Measurements from ENCODE around the gene SLC26A6.

DNA sequence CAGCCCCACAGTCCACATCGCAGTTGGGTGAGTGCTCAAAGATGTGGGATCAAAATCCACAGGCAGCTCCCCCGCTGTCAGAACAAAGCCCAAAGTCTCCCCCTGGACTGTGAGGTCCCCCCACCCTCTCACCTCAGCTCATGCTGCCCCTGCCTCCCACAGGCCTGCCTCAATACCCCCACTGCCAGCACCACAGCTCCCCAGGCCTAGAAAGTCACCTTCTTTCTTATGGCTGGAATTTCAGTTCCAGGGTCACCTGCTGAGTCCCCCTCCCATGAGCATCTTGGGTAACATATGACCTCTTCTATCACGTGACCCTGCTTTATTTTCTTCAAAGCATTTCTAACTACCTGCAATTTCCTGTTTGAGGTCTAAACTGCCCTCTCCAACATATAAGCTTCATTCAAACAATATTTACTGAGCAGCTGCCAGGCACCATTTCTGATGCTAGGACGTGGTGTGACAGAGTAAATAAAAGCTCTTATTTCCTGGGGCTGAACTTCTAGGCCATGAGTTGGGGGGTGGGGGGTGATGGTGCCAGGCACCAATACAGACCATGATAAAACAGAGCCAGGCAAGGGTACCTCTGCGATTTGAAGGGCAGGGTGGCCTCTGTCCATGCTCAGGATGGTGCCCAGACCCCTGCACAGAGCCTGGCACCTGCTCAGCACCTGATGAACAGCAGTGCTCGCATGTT lies 11.3 kb downstream of the SLC26A6 start:
- TF ChIP-seq, protein P1, sequence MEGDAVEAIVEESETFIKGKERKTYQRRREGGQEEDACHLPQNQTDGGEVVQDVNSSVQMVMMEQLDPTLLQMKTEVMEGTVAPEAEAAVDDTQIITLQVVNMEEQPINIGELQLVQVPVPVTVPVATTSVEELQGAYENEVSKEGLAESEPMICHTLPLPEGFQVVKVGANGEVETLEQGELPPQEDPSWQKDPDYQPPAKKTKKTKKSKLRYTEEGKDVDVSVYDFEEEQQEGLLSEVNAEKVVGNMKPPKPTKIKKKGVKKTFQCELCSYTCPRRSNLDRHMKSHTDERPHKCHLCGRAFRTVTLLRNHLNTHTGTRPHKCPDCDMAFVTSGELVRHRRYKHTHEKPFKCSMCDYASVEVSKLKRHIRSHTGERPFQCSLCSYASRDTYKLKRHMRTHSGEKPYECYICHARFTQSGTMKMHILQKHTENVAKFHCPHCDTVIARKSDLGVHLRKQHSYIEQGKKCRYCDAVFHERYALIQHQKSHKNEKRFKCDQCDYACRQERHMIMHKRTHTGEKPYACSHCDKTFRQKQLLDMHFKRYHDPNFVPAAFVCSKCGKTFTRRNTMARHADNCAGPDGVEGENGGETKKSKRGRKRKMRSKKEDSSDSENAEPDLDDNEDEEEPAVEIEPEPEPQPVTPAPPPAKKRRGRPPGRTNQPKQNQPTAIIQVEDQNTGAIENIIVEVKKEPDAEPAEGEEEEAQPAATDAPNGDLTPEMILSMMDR (IDR thresholded peaks at IDR 0.05; ENCODE audit: low read length): no peak
- TF ChIP-seq EZH2 (IDR thresholded peaks at IDR 0.05; ENCODE audit: borderline replicate concordance, low read length): no peak

Measured in OCI-LY1 (cell line).